GM23338 (cell line): ENCODE measurements around the gene NAA10. TPM values are rescaled to one million over a fixed set of nuclear protein-coding genes. Genes with fewer than 3 reads are reported as not detected.
A peak's percentile ranks its signal among the peaks of the same experiment; 100 is the strongest.

ENCODE experiments used
- ATAC-seq: fragments of 200-7000 bp; cut with Tn5 transposase; 3 replicates; pipeline ENCODE4 v1.9.1; 2020
- DNase-seq: peaks from one replicate; pipeline ENCODE4 v3.0.0-alpha.2; 2015; ENCODE audit warnings: low spot score
- H2AFZ ChIP-seq: fragments of 200-600 bp; sonication (generic); 2 replicates; pipeline ENCODE4 v1.8.0; 2016; ENCODE audit warnings: antibody characterized with exemption, mild to moderate bottlenecking, moderate library complexity
- H3F3A ChIP-seq: fragments of 200-600 bp; sonication (generic); replicated peaks from 2 replicates; pipeline ENCODE4 v1.8.0; 2017; ENCODE audit warnings: antibody characterized with exemption, mixed run types, low read depth
- H3K27ac ChIP-seq: fragments of 200-600 bp; sonication (generic); 2 replicates; pipeline ENCODE4 v1.6.1; 2016; ENCODE audit warnings: low read depth
- H3K27me3 ChIP-seq: fragments of 200-600 bp; sonication (generic); 2 replicates; pipeline ENCODE4 v1.8.0; 2016; ENCODE audit warnings: mild to moderate bottlenecking, mixed run types, moderate library complexity; ENCODE audit not compliant: insufficient read depth
- H3K36me3 ChIP-seq: fragments of 200-600 bp; sonication (generic); 2 replicates; pipeline ENCODE4 v1.8.0; 2016; ENCODE audit warnings: mild to moderate bottlenecking; ENCODE audit not compliant: insufficient read depth
- H3K4me1 ChIP-seq: fragments of 200-600 bp; sonication (generic); 2 replicates; pipeline ENCODE4 v1.8.0; 2016; ENCODE audit warnings: mild to moderate bottlenecking, moderate library complexity; ENCODE audit not compliant: insufficient read depth
- H3K4me2 ChIP-seq: fragments of 200-600 bp; sonication (generic); 2 replicates; pipeline ENCODE4 v1.7.1; 2017; ENCODE audit warnings: mixed run types
- H3K4me3 ChIP-seq: fragments of 200-600 bp; sonication (generic); 2 replicates; pipeline ENCODE4 v1.6.1; 2016; ENCODE audit warnings: mixed run types
- H3K79me2 ChIP-seq: fragments of 200-600 bp; sonication (generic); replicated peaks from 2 replicates; pipeline ENCODE4 v1.8.0; 2017; ENCODE audit warnings: mild to moderate bottlenecking; ENCODE audit not compliant: insufficient read depth
- H3K9me2 ChIP-seq: fragments of 200-600 bp; sonication (generic); 2 replicates; pipeline ENCODE4 v1.8.0; 2017; ENCODE audit not compliant: insufficient read depth
- H4K20me1 ChIP-seq: fragments of 200-600 bp; sonication (generic); replicated peaks from 2 replicates; pipeline ENCODE4 v1.8.0; 2017; ENCODE audit warnings: mild to moderate bottlenecking; ENCODE audit not compliant: insufficient read depth
- H3K27ac Mint-ChIP-seq: 2 replicates; pipeline ENCODE4 v1.8.0; 2020; ENCODE audit warnings: inconsistent platforms, mild to moderate bottlenecking, moderate library complexity, mixed read lengths
- H3K27me3 Mint-ChIP-seq: 3 replicates; pipeline ENCODE4 v1.8.0; 2022; ENCODE audit warnings: low read depth, mild to moderate bottlenecking, moderate library complexity, mixed read lengths, inconsistent platforms; ENCODE audit not compliant: insufficient read depth, poor library complexity
- H3K36me3 Mint-ChIP-seq: 3 replicates; pipeline ENCODE4 v1.8.0; 2021; ENCODE audit warnings: low read depth, mild to moderate bottlenecking, inconsistent platforms, moderate library complexity, mixed read lengths
- H3K4me1 Mint-ChIP-seq: 3 replicates; pipeline ENCODE4 v1.8.0; 2020; ENCODE audit warnings: mild to moderate bottlenecking, inconsistent platforms, mixed read lengths
- H3K4me3 Mint-ChIP-seq: 3 replicates; pipeline ENCODE4 v1.8.0; 2021; ENCODE audit warnings: moderate library complexity, mild to moderate bottlenecking, inconsistent platforms, mixed read lengths
- H3K9me3 Mint-ChIP-seq: 3 replicates; pipeline ENCODE4 v1.8.0; 2020; ENCODE audit warnings: moderate library complexity, mild to moderate bottlenecking, inconsistent platforms, mixed read lengths
- CREB1 ChIP-seq: fragments of 250-450 bp; sonication (Bioruptor Pico); IDR thresholded peaks from 2 replicates; pipeline ENCODE4 v1.5.0; 2020; ENCODE audit warnings: low read depth, mild to moderate bottlenecking, moderate library complexity
- JUNB ChIP-seq: IDR thresholded peaks from one replicate; pipeline ENCODE4 v1.6.1; 2016; ENCODE audit warnings: antibody characterized with exemption; ENCODE audit not compliant: unreplicated experiment
- NANOG ChIP-seq: IDR thresholded peaks from 2 replicates; pipeline ENCODE4 v1.6.1; 2016; ENCODE audit warnings: antibody characterized with exemption, borderline replicate concordance
- POLR2AphosphoS5 ChIP-seq: IDR thresholded peaks from 2 replicates; pipeline ENCODE4 v1.6.1; 2016; ENCODE audit warnings: antibody characterized with exemption, low read depth
- ZNF114 ChIP-seq: fragments of 250-450 bp; sonication (Bioruptor Pico); IDR thresholded peaks from 2 replicates; pipeline ENCODE4 v1.5.0; 2020; ENCODE audit warnings: mild to moderate bottlenecking, moderate library complexity
- polyA plus RNA-seq: library from polyadenylated mRNA; unstranded; fragments of >200 nt; fragmentation: Nextera tagmentation; extraction: Ambion mirVana; gene quantifications from 2 replicates; pipeline ENCODE4 v1.2.1, GENCODE V29; 2016
- total RNA-seq: library from RNA; depleted of rRNA; stranded (reverse); fragments of >200 nt; shearing (Covaris generic); gene quantifications from 2 replicates; pipeline ENCODE4 v1.2.3, GENCODE V29; 2014
- TF ChIP-seq, protein P1 (sequence below), 2 experiments: fragments of 200-600 bp in 1 of 2; sonication (generic) in 1 of 2; conservative IDR thresholded peaks; 2 replicates each; pipeline versions ENCODE4 v1.5.1 to v1.6.1; 2016 to 2017; ENCODE audit warnings: antibody characterized with exemption in 2 of 2, low read depth in 2 of 2, mild to moderate bottlenecking in 2 of 2, moderate library complexity in 1 of 2
- TF ChIP-seq, protein P2 (sequence below): IDR thresholded peaks from 2 replicates; pipeline ENCODE4 v1.6.1; 2016; ENCODE audit warnings: antibody characterized with exemption
- TF ChIP-seq, protein P3 (sequence below): IDR thresholded peaks from one replicate; pipeline ENCODE4 v1.6.1; 2018; ENCODE audit warnings: antibody characterized with exemption; ENCODE audit not compliant: unreplicated experiment

NAA10 gene
- total and polyA plus RNA-seq, 2 experiments from 2014 or later = 136 to 145 TPM

DNA sequence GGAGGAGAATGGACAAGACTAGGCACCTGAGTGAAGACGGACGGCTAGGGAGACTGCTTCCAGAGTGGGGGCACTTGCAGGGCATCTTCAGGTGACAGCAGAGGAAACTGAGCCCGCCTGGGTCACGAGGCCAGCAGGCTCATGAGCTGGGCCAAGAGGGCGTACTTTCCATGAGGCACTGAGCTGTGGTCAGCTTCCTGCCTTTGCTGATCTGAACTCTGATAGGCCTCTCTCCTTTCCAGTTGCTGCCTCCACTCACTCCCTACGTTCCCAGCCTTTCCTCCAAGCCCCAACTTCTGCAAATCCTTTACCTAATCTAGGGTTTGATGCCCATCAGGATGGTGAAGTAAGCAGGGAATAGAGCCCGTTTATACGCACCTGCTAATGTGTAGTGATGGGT, 47.5 kb downstream of the NAA10 start:
- H3K36me3 ChIP-seq = no peaks in the 10 kb centered on the region
- H4K20me1 ChIP-seq = no peaks in the 10 kb centered on the region
- no peak overlapping the region for H3K4me3 ChIP-seq
- no peaks in the 10 kb centered on the region for H3K79me2 ChIP-seq
- H3K9me2 ChIP-seq = no peaks in the 10 kb centered on the region
- no peak for DNase-seq
- no peaks in the 10 kb centered on the region; the same call in 2 of the 3 replicates for H3K9me3 Mint-ChIP-seq
- no peaks in the 10 kb centered on the region; the same call in 2 of the 3 replicates for H3K36me3 Mint-ChIP-seq
- no peak overlapping the region for H3K27ac ChIP-seq
- H3K4me1 Mint-ChIP-seq = peaks cover 15% of the 10 kb centered on the region
- peak overlapping the region; percentile 77 for H3K4me2 ChIP-seq
- H2AFZ ChIP-seq = no peak overlapping the region
- no peak overlapping the region for H3K4me3 Mint-ChIP-seq
- no peaks in the 10 kb centered on the region for H3F3A ChIP-seq
- no peaks in the 10 kb centered on the region; the same call in 1 of the 2 replicates for H3K27me3 ChIP-seq
- TF ChIP-seq CREB1 = no peak
- no peak for TF ChIP-seq NANOG
- TF ChIP-seq POLR2AphosphoS5 = no peak
- TF ChIP-seq JUNB = no peak
- TF ChIP-seq, protein P1, sequence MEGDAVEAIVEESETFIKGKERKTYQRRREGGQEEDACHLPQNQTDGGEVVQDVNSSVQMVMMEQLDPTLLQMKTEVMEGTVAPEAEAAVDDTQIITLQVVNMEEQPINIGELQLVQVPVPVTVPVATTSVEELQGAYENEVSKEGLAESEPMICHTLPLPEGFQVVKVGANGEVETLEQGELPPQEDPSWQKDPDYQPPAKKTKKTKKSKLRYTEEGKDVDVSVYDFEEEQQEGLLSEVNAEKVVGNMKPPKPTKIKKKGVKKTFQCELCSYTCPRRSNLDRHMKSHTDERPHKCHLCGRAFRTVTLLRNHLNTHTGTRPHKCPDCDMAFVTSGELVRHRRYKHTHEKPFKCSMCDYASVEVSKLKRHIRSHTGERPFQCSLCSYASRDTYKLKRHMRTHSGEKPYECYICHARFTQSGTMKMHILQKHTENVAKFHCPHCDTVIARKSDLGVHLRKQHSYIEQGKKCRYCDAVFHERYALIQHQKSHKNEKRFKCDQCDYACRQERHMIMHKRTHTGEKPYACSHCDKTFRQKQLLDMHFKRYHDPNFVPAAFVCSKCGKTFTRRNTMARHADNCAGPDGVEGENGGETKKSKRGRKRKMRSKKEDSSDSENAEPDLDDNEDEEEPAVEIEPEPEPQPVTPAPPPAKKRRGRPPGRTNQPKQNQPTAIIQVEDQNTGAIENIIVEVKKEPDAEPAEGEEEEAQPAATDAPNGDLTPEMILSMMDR (conservative IDR thresholded peaks at IDR 0.05; ENCODE audit: low read depth in 2 of 2) = no peak
- TF ChIP-seq, protein P2, sequence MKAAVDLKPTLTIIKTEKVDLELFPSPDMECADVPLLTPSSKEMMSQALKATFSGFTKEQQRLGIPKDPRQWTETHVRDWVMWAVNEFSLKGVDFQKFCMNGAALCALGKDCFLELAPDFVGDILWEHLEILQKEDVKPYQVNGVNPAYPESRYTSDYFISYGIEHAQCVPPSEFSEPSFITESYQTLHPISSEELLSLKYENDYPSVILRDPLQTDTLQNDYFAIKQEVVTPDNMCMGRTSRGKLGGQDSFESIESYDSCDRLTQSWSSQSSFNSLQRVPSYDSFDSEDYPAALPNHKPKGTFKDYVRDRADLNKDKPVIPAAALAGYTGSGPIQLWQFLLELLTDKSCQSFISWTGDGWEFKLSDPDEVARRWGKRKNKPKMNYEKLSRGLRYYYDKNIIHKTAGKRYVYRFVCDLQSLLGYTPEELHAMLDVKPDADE = no peak
- TF ChIP-seq, protein P3, sequence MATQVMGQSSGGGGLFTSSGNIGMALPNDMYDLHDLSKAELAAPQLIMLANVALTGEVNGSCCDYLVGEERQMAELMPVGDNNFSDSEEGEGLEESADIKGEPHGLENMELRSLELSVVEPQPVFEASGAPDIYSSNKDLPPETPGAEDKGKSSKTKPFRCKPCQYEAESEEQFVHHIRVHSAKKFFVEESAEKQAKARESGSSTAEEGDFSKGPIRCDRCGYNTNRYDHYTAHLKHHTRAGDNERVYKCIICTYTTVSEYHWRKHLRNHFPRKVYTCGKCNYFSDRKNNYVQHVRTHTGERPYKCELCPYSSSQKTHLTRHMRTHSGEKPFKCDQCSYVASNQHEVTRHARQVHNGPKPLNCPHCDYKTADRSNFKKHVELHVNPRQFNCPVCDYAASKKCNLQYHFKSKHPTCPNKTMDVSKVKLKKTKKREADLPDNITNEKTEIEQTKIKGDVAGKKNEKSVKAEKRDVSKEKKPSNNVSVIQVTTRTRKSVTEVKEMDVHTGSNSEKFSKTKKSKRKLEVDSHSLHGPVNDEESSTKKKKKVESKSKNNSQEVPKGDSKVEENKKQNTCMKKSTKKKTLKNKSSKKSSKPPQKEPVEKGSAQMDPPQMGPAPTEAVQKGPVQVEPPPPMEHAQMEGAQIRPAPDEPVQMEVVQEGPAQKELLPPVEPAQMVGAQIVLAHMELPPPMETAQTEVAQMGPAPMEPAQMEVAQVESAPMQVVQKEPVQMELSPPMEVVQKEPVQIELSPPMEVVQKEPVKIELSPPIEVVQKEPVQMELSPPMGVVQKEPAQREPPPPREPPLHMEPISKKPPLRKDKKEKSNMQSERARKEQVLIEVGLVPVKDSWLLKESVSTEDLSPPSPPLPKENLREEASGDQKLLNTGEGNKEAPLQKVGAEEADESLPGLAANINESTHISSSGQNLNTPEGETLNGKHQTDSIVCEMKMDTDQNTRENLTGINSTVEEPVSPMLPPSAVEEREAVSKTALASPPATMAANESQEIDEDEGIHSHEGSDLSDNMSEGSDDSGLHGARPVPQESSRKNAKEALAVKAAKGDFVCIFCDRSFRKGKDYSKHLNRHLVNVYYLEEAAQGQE = no peak
- ATAC-seq = no peak
- peaks cover 6% of the 10 kb centered on the region for H3K27me3 Mint-ChIP-seq
- H3K4me1 ChIP-seq = peaks cover 12% of the 10 kb centered on the region; the same call in 1 of the 2 replicates
- H3K27ac Mint-ChIP-seq = no peak overlapping the region

DNA sequence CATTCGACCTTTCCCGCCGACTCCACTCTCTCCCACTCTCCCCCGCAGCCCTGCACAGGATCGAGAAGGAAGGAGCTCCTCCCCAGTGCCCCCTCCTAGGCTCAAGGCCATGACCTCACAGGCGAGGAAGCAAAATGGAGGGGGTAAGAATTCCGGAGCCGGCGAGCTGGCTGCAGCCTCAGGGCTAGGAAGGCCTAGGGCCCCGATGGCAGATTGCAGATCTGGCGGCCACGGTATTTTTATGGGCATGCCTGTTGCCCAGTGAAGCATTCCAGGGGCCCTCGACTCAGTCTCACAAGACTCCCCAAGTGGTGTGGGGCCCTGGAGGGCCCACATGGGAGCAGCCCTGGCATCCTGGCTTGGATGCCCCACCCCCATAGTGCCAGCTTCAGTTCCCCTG, 47.9 kb downstream of the NAA10 start:
- Histone ChIP-seq H3K36me3 (no peaks in the 10 kb centered on the region), H3K4me3 (peak overlapping the region; percentile 59), H3K4me1 (peaks cover 12% of the 10 kb centered on the region; the same call in 1 of the 2 replicates), H3K9me2 (no peaks in the 10 kb centered on the region), H2AFZ (no peak overlapping the region), H3F3A (no peaks in the 10 kb centered on the region), H3K4me2 (peak overlapping the region; percentile 77), H3K79me2 (no peaks in the 10 kb centered on the region), H4K20me1 (no peaks in the 10 kb centered on the region), H3K27ac (no peak overlapping the region), H3K27me3 (no peaks in the 10 kb centered on the region; the same call in 1 of the 2 replicates)
- Mint-ChIP-seq H3K27ac (no peak overlapping the region), H3K27me3 (peaks cover 6% of the 10 kb centered on the region), H3K9me3 (no peaks in the 10 kb centered on the region; the same call in 2 of the 3 replicates), H3K4me1 (peaks cover 16% of the 10 kb centered on the region), H3K4me3 (peak overlapping the region; percentile 74), H3K36me3 (no peaks in the 10 kb centered on the region; the same call in 2 of the 3 replicates)
- TF ChIP-seq POLR2AphosphoS5 = no peak
- no peak for TF ChIP-seq JUNB
- TF ChIP-seq, protein P3 = no peak
- no peak for TF ChIP-seq ZNF114 (CRISPR knock-in tag)
- ATAC-seq (peak; percentile 34), DNase-seq (peak; percentile 63)
